Measurements from ENCODE around the gene DLEC1. TPM values are rescaled to one million over a fixed set of nuclear protein-coding genes. Genes with fewer than 3 reads are reported as not detected.

The DLEC1 gene, protein sequence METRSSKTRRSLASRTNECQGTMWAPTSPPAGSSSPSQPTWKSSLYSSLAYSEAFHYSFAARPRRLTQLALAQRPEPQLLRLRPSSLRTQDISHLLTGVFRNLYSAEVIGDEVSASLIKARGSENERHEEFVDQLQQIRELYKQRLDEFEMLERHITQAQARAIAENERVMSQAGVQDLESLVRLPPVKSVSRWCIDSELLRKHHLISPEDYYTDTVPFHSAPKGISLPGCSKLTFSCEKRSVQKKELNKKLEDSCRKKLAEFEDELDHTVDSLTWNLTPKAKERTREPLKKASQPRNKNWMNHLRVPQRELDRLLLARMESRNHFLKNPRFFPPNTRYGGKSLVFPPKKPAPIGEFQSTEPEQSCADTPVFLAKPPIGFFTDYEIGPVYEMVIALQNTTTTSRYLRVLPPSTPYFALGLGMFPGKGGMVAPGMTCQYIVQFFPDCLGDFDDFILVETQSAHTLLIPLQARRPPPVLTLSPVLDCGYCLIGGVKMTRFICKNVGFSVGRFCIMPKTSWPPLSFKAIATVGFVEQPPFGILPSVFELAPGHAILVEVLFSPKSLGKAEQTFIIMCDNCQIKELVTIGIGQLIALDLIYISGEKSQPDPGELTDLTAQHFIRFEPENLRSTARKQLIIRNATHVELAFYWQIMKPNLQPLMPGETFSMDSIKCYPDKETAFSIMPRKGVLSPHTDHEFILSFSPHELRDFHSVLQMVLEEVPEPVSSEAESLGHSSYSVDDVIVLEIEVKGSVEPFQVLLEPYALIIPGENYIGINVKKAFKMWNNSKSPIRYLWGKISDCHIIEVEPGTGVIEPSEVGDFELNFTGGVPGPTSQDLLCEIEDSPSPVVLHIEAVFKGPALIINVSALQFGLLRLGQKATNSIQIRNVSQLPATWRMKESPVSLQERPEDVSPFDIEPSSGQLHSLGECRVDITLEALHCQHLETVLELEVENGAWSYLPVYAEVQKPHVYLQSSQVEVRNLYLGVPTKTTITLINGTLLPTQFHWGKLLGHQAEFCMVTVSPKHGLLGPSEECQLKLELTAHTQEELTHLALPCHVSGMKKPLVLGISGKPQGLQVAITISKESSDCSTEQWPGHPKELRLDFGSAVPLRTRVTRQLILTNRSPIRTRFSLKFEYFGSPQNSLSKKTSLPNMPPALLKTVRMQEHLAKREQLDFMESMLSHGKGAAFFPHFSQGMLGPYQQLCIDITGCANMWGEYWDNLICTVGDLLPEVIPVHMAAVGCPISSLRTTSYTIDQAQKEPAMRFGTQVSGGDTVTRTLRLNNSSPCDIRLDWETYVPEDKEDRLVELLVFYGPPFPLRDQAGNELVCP (N-terminal part only)
- polyA plus RNA-seq (2011; rRNA removed) (0.02 and 0.06 TPM in 2 replicates), polyA minus RNA-seq (2011; rRNA and poly(A)+ RNA removed) (0.05 TPM in 1 of 2 replicates, not detected in the other)

- POLR2A ChIA-PET = no interaction called here
- TF ChIP-seq CTCF (IDR thresholded peaks at IDR 0.05; ENCODE audit: insufficient read depth, low read depth, low read length) = no peak
- DNase-seq (ENCODE audit: low read depth) = no peak
- CTCF ChIA-PET = interaction anchor here (1.2 kb wide), 1 partner anchor 10 kb away, joined by 3 read pairs; the partner anchor contains the start of gene PLCD1
- 0 out of 2 replicates have a peak, but pooled peaks cover 2% of the 10 kb centered on the region for H3K27me3 ChIP-seq (ENCODE audit: control insufficient read depth, insufficient read depth, low read length)
- no peaks in the 10 kb centered on the region for H3K36me3 ChIP-seq (ENCODE audit: control insufficient read depth, insufficient read depth, low read length)
- peak within 1 kb of the TSS; percentile 40 for H3K4me3 ChIP-seq (ENCODE audit: low read depth, low read length)
These were observed at the start of gene DLEC1 for GRCh38 chr3:38039101-38039898. Gene DLEC1, plus strand, starts transcription at chr3:38039208. Its CDS starts 18 bp downstream, at chr3:38039226.

- H3K36me3 ChIP-seq (ENCODE audit: control insufficient read depth, insufficient read depth, low read length) = no peaks in the 10 kb centered on the region
- no peak for TF ChIP-seq CTCF (IDR thresholded peaks at IDR 0.05; ENCODE audit: insufficient read depth, low read depth, low read length)
- no peak for DNase-seq (ENCODE audit: low read depth)
- ChIA-PET CTCF (interaction anchor here (1.3 kb wide), 1 partner anchor 135 kb away, joined by 3 read pairs; no protein-coding TSS in a partner anchor), POLR2A (no interaction called here)
- H3K4me3 ChIP-seq (ENCODE audit: low read depth, low read length) = no peak overlapping the region
- no peaks in the 10 kb centered on the region for H3K27me3 ChIP-seq (ENCODE audit: control insufficient read depth, insufficient read depth, low read length)
These were observed 49.1 kb upstream of the DLEC1 start for GRCh38 chr3:37989821-37990480.

DNA sequence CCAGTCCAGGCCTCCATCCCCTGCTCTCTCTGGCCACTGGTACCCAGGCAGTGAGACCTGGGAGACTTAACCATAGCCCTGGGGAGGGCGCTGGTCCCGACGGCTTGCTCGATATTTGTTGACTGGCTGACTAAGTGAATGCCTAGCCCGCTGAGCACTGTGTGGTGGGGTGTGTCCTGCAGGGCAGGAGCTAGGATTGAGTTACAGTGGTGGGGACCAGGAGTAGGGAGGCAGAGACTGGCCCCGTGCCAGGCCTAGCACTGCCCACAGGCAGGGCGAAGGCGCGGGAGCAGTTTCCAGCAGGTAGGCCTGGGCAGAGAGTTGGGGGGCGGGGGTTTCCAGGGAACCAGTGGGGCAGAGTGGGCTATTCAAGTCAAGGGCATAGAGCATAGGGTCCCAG is 48.5 kb upstream of the DLEC1 start, which contains the start of gene VILL:
Gene VILL (plus strand): TSS at position 260 of the 400 bp plus-strand sequence. CDS start 2,887 bp downstream, outside the sequence.
- no peak within 1 kb of the TSS for H3K4me3 ChIP-seq (ENCODE audit: low read depth, low read length)
- POLR2A ChIA-PET = no interaction called here
- no peaks in the 10 kb centered on the region for H3K27me3 ChIP-seq (ENCODE audit: control insufficient read depth, insufficient read depth, low read length)
- no peak for TF ChIP-seq CTCF (IDR thresholded peaks at IDR 0.05; ENCODE audit: insufficient read depth, low read depth, low read length)
- H3K36me3 ChIP-seq (ENCODE audit: control insufficient read depth, insufficient read depth, low read length) = no peaks in the 10 kb centered on the region
- CTCF ChIA-PET = no interaction called here
- no peak for DNase-seq (ENCODE audit: low read depth)

DNA sequence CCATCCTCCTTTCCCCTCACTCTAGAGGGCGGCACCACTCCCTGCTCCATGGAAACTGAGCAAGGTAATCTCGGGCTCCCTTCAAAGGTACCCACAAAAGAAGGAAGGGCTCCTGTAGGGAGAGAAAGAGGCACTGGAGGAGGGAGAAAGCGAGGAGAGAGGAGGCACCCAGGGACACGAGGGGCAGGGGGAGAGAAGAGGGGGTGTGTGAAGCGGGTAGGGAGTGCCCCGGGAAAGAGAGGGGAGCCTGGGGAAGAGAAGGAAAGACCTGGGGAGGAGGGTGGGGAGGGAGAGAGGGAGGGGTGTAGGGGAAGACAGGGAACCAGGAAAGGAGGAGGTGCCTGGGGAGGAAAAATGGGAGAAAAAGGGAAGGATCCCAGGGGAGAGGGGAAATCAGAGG is 47.9 kb upstream of the DLEC1 start:
- POLR2A ChIA-PET = no interaction called here
- CTCF ChIA-PET = interaction anchor here (3.5 kb wide), 1 partner anchor 136 kb away, joined by 15 read pairs; no protein-coding TSS in a partner anchor
- TF ChIP-seq CTCF (IDR thresholded peaks at IDR 0.05; ENCODE audit: insufficient read depth, low read depth, low read length) = no peak
- no peaks in the 10 kb centered on the region for H3K27me3 ChIP-seq (ENCODE audit: control insufficient read depth, insufficient read depth, low read length)
- H3K4me3 ChIP-seq (ENCODE audit: low read depth, low read length) = no peak overlapping the region
- no peak for DNase-seq (ENCODE audit: low read depth)
- no peaks in the 10 kb centered on the region for H3K36me3 ChIP-seq (ENCODE audit: control insufficient read depth, insufficient read depth, low read length)

Data from BJ (cell line).